Right lobe of liver (tissue), 4 donors: ENCODE measurements around the gene RARG.

Experiments used
- POLR2A ChIP-seq: fragments of 450-650 bp; IDR thresholded peaks from one replicate; pipeline ENCODE4 v1.6.1; 2017; ENCODE audit warnings: antibody characterized with exemption, mild to moderate bottlenecking
- TF ChIP-seq, protein P1 (sequence below), 4 donors: fragments of 200-600 bp in 3 of 4; fragments of 450-650 bp in 1 of 4; IDR thresholded peaks; one replicate each; pipeline versions ENCODE4 v1.5.1 to v1.8.0; 2016 to 2022; ENCODE audit warnings: antibody characterized with exemption in 4 of 4, mild to moderate bottlenecking in 2 of 4
- donor health status: DM: no; HTN: no; CAD: no.
- donor health status: DM: no; HTN: no; CAD: no.
- donor health status: DM: no; HTN: yes; CAD: no.

DNA sequence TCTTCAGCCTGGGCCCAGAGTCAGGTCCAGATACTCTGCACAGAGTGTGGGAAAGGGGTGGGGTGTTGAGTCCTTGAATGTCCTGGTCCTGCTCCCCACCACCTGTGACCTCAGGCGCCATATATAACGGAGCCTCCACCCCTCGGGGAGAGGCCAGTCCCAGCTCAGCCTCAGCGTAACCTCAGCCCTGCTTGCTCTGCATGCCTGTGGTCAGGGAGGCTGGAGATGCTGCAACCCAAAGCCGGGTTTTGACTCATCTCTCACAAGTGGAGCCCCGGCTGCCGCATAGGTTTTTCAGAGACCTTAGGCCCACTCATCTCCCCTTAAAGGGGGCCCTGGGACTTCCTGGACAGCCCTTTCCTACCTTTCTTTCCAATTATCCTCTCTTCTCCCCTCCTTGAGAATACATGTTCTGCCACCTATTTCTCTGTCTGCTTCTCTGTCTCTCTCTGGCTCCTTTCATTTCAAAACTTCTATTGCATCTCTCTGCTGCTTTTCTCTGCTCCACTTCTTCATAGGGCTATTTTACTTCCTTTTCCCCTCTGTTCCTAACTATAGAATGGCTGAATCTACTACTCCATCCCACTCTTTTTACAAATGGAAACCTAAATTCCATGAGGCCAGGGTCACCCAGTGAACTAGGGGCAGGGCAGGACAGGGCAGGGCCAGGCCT is 26.1 kb downstream of the RARG start:
- TF ChIP-seq POLR2A, result no peak
- TF ChIP-seq, protein P1, sequence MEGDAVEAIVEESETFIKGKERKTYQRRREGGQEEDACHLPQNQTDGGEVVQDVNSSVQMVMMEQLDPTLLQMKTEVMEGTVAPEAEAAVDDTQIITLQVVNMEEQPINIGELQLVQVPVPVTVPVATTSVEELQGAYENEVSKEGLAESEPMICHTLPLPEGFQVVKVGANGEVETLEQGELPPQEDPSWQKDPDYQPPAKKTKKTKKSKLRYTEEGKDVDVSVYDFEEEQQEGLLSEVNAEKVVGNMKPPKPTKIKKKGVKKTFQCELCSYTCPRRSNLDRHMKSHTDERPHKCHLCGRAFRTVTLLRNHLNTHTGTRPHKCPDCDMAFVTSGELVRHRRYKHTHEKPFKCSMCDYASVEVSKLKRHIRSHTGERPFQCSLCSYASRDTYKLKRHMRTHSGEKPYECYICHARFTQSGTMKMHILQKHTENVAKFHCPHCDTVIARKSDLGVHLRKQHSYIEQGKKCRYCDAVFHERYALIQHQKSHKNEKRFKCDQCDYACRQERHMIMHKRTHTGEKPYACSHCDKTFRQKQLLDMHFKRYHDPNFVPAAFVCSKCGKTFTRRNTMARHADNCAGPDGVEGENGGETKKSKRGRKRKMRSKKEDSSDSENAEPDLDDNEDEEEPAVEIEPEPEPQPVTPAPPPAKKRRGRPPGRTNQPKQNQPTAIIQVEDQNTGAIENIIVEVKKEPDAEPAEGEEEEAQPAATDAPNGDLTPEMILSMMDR (IDR thresholded peaks at IDR 0.05), result no peak
